ENCODE data around the gene VSIR. TPM values are rescaled to one million over a fixed set of nuclear protein-coding genes. Genes with fewer than 3 reads are reported as not detected.

VSIR gene
- total RNA-seq, 2 donors from 2014 or later: 0.07 to 0.68 TPM

- 91 to 95% methylated on average over 6 to 8 of the region's 8 CpGs for WGBS, 2 experiments (ENCODE audit: insufficient coverage in 1 of 2, insufficient read length in 1 of 2)
- H3K27me3 ChIP-seq (ENCODE audit: control insufficient read depth, insufficient read depth, low read length, poor library complexity, severe bottlenecking): no peaks in the 10 kb centered on the region
- no peaks in the 10 kb centered on the region for H3K36me3 ChIP-seq (ENCODE audit: control insufficient read depth, insufficient read depth, low read length)
- H3K9me3 ChIP-seq (ENCODE audit: control insufficient read depth, low read length): no peaks in the 10 kb centered on the region
- H3K27ac Mint-ChIP-seq: no peak overlapping the region
- H3K27ac ChIP-seq (ENCODE audit: low read depth, low read length): no peak overlapping the region
- H3K4me3 Mint-ChIP-seq: no peak overlapping the region
- H3K9ac ChIP-seq (ENCODE audit: extremely low read depth, low read length, poor library complexity, severe bottlenecking): no peak overlapping the region
- H3K4me3 ChIP-seq (ENCODE audit: low read length): no peak overlapping the region
- no peak for DNase-seq
- H3K27me3 Mint-ChIP-seq (ENCODE audit: insufficient read depth): peaks cover 2% of the 10 kb centered on the region
- no peaks in the 10 kb centered on the region for H3K9me3 Mint-ChIP-seq
- H3K4me1 Mint-ChIP-seq: no peaks in the 10 kb centered on the region
- H3K4me1 ChIP-seq (ENCODE audit: control insufficient read depth, insufficient read depth, low read length): peaks cover 4% of the 10 kb centered on the region
- H3K36me3 Mint-ChIP-seq (ENCODE audit: low read depth): no peaks in the 10 kb centered on the region
- TF ChIP-seq CTCF (conservative IDR thresholded peaks at IDR 0.05): no peak
Observed at GRCh38 chr10:71739358-71739900, 33.9 kb downstream of the VSIR start.

GRCh38 chr10:71737834-71738197 lies 35.5 kb downstream of the VSIR start:
- no peak for TF ChIP-seq CTCF (conservative IDR thresholded peaks at IDR 0.05)
- Histone ChIP-seq H3K27ac (ENCODE audit: low read depth, low read length) (no peak overlapping the region), H3K4me1 (ENCODE audit: control insufficient read depth, insufficient read depth, low read length) (peaks cover 4% of the 10 kb centered on the region), H3K36me3 (ENCODE audit: control insufficient read depth, insufficient read depth, low read length) (no peaks in the 10 kb centered on the region), H3K27me3 (ENCODE audit: control insufficient read depth, insufficient read depth, low read length, poor library complexity, severe bottlenecking) (no peaks in the 10 kb centered on the region), H3K9me3 (ENCODE audit: control insufficient read depth, low read length) (no peaks in the 10 kb centered on the region), H3K9ac (ENCODE audit: extremely low read depth, low read length, poor library complexity, severe bottlenecking) (no peak overlapping the region), H3K4me3 (ENCODE audit: low read length) (no peak overlapping the region)
- H3K27me3 Mint-ChIP-seq (ENCODE audit: insufficient read depth): peaks cover 2% of the 10 kb centered on the region
- no peaks in the 10 kb centered on the region for H3K36me3 Mint-ChIP-seq (ENCODE audit: low read depth)
- H3K27ac Mint-ChIP-seq: no peak overlapping the region
- H3K9me3 Mint-ChIP-seq: no peaks in the 10 kb centered on the region
- H3K4me1 Mint-ChIP-seq: no peaks in the 10 kb centered on the region
- 92 to 100% methylated on average over 2 to 3 of the region's 3 CpGs for WGBS, 2 experiments (ENCODE audit: insufficient coverage in 1 of 2, insufficient read length in 1 of 2)
- DNase-seq: no peak
- H3K4me3 Mint-ChIP-seq: no peak overlapping the region

GRCh38 chr10:71737001-71737833 lies 36.1 kb downstream of the VSIR start:
- no peak overlapping the region for H3K9ac ChIP-seq (ENCODE audit: extremely low read depth, low read length, poor library complexity, severe bottlenecking)
- DNase-seq: no peak
- H3K36me3 Mint-ChIP-seq (ENCODE audit: low read depth): no peaks in the 10 kb centered on the region
- no peaks in the 10 kb centered on the region for H3K4me1 Mint-ChIP-seq
- no peak overlapping the region for H3K27ac ChIP-seq (ENCODE audit: low read depth, low read length)
- H3K4me3 Mint-ChIP-seq: no peak overlapping the region
- no peaks in the 10 kb centered on the region for H3K36me3 ChIP-seq (ENCODE audit: control insufficient read depth, insufficient read depth, low read length)
- no peaks in the 10 kb centered on the region for H3K27me3 ChIP-seq (ENCODE audit: control insufficient read depth, insufficient read depth, low read length, poor library complexity, severe bottlenecking)
- no peak for TF ChIP-seq CTCF (conservative IDR thresholded peaks at IDR 0.05)
- no peaks in the 10 kb centered on the region for H3K9me3 ChIP-seq (ENCODE audit: control insufficient read depth, low read length)
- peaks cover 2% of the 10 kb centered on the region for H3K27me3 Mint-ChIP-seq (ENCODE audit: insufficient read depth)
- peak overlapping the region; percentile 60 for H3K27ac Mint-ChIP-seq
- no peak overlapping the region for H3K4me3 ChIP-seq (ENCODE audit: low read length)
- peaks cover 4% of the 10 kb centered on the region for H3K4me1 ChIP-seq (ENCODE audit: control insufficient read depth, insufficient read depth, low read length)
- no peaks in the 10 kb centered on the region for H3K9me3 Mint-ChIP-seq
- 88 to 93% methylated on average over 10 to 12 of the region's 12 CpGs for WGBS, 2 experiments (ENCODE audit: insufficient coverage in 1 of 2, insufficient read length in 1 of 2)
